Measurements from ENCODE around the gene DPP6. TPM values are rescaled to one million over a fixed set of nuclear protein-coding genes. Genes with fewer than 3 reads are reported as not detected.

Gene DPP6
- total and polyA plus RNA-seq, 2 of the 8 experiments (the other 6 are each of a cell fraction or from before 2014, with no cell fraction given), result 4.7 to 6.8 TPM

DNA sequence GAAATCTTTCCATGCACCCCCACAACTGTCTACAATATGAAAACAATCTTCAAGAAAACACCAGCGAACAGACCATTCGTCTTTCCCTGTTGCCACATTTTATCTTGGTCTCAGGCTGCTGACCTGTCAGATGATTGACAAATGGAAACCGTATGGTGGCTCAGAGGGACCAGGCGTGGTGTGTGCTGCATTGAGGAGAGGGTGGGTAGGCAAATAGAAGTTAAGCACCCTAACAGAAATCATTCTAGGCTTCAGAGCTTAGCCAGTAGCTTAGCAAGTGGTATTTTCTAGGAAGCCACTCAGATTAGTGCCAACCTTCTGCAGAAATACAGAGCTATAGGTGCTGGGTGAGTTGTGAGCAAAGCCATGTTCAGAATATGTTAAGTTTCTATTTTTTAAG lies 114.9 kb downstream of the DPP6 start (continued):
- TF ChIP-seq NANOG (IDR thresholded peaks at IDR 0.05; ENCODE audit: insufficient read depth, low read depth, low read length, poor library complexity, severe bottlenecking) (no peak), SP1 (IDR thresholded peaks at IDR 0.05; ENCODE audit: low read depth, low read length) (no peak)
